ACC112 (cell line): ENCODE results near the gene DNAH8.
A peak's percentile ranks its signal among the peaks of the same experiment; 100 is the strongest.

Experiments
- H2AFZ ChIP-seq: fragments of 200-600 bp; sonication (generic); one replicate; pipeline ENCODE4 v1.6.0; 2017; ENCODE audit warnings: antibody characterized with exemption, low read length; ENCODE audit not compliant: unreplicated experiment
- H3K27ac ChIP-seq: fragments of 200-600 bp; sonication (generic); 2 replicates; pipeline ENCODE4 v1.5.1; 2014; ENCODE audit warnings: low read depth, mild to moderate bottlenecking, antibody characterized with exemption, low read length, moderate library complexity
- H3K27me3 ChIP-seq: fragments of 200-600 bp; sonication (generic); 2 replicates; pipeline ENCODE4 v1.6.1; 2014; ENCODE audit warnings: mild to moderate bottlenecking, antibody characterized with exemption, low read length, moderate library complexity, mixed read lengths; ENCODE audit not compliant: insufficient read depth
- H3K36me3 ChIP-seq: fragments of 200-600 bp; sonication (generic); 2 replicates; pipeline ENCODE4 v1.6.1; 2016; ENCODE audit warnings: mild to moderate bottlenecking, antibody characterized with exemption, low read length, moderate library complexity, mixed read lengths; ENCODE audit not compliant: insufficient read depth
- H3K4me1 ChIP-seq: fragments of 200-600 bp; sonication (generic); one replicate; pipeline ENCODE4 v1.6.1; 2016; ENCODE audit warnings: low read length, mixed read lengths; ENCODE audit not compliant: insufficient read depth, unreplicated experiment, control insufficient read depth
- H3K4me3 ChIP-seq: fragments of 200-600 bp; sonication (generic); 2 replicates; pipeline ENCODE4 v1.5.1; 2014; ENCODE audit warnings: mild to moderate bottlenecking, low read depth, low read length
- H3K79me2 ChIP-seq: fragments of 200-600 bp; sonication (generic); one replicate; pipeline ENCODE4 v1.6.0; 2016; ENCODE audit warnings: low read length; ENCODE audit not compliant: control insufficient read depth, unreplicated experiment, insufficient read depth

The DNAH8 gene

GRCh38 chr6:38701551-38701950, 13.6 kb upstream of the DNAH8 start:
- peaks cover 57% of the 10 kb centered on the region for H3K79me2 ChIP-seq
- peaks cover 20% of the 10 kb centered on the region for H3K36me3 ChIP-seq
- no peak overlapping the region for H2AFZ ChIP-seq
- H3K27ac ChIP-seq = no peak overlapping the region
- no peaks in the 10 kb centered on the region for H3K4me1 ChIP-seq
- H3K27me3 ChIP-seq = peaks cover 6% of the 10 kb centered on the region; the same call in 1 of the 2 replicates
- H3K4me3 ChIP-seq = peak overlapping the region; percentile 91

- peaks cover 46% of the 10 kb centered on the region for H3K79me2 ChIP-seq
- peaks cover 6% of the 10 kb centered on the region; the same call in 1 of the 2 replicates for H3K27me3 ChIP-seq
- peak within 1 kb of the TSS; percentile 92 for H2AFZ ChIP-seq
- H3K4me1 ChIP-seq = no peaks in the 10 kb centered on the region
- H3K4me3 ChIP-seq = peak within 1 kb of the TSS; percentile 91
- peak within 1 kb of the TSS; percentile 64 for H3K27ac ChIP-seq
- H3K36me3 ChIP-seq = peaks cover 16% of the 10 kb centered on the region
These were observed 12.3 kb upstream of the DNAH8 start, which contains the start of gene GLO1 for GRCh38 chr6:38702558-38703397. Gene GLO1 (minus strand): TSS chr6:38703145. CDS start chr6:38703054, 91 bp downstream.

- no peak overlapping the region for H2AFZ ChIP-seq
- no peaks in the 10 kb centered on the region for H3K4me1 ChIP-seq
- peaks cover 16% of the 10 kb centered on the region for H3K36me3 ChIP-seq
- no peak overlapping the region for H3K4me3 ChIP-seq
- peaks cover 6% of the 10 kb centered on the region; the same call in 1 of the 2 replicates for H3K27me3 ChIP-seq
- peaks cover 35% of the 10 kb centered on the region for H3K79me2 ChIP-seq
- H3K27ac ChIP-seq = no peak overlapping the region
These were observed 11.0 kb upstream of the DNAH8 start for GRCh38 chr6:38703949-38704590.

GRCh38 chr6:38705924-38706323, 9.2 kb upstream of the DNAH8 start:
- H3K4me1 ChIP-seq = no peaks in the 10 kb centered on the region
- peaks cover 7% of the 10 kb centered on the region; the same call in 1 of the 2 replicates for H3K36me3 ChIP-seq
- no peak overlapping the region for H3K27ac ChIP-seq
- H3K27me3 ChIP-seq = peaks cover 6% of the 10 kb centered on the region; the same call in 1 of the 2 replicates
- peaks cover 18% of the 10 kb centered on the region for H3K79me2 ChIP-seq
- H3K4me3 ChIP-seq = no peak overlapping the region
- H2AFZ ChIP-seq = no peak overlapping the region

- Histone ChIP-seq H3K4me3 (no peak overlapping the region), H3K27ac (no peak overlapping the region), H2AFZ (no peak overlapping the region), H3K36me3 (no peaks in the 10 kb centered on the region), H3K79me2 (no peaks in the 10 kb centered on the region), H3K4me1 (no peaks in the 10 kb centered on the region), H3K27me3 (peaks cover 6% of the 10 kb centered on the region; the same call in 1 of the 2 replicates)
These were observed 6.6 kb upstream of the DNAH8 start for GRCh38 chr6:38708496-38708895.

- no peak overlapping the region for H2AFZ ChIP-seq
- H3K27me3 ChIP-seq = peaks cover 7% of the 10 kb centered on the region
- peaks cover 4% of the 10 kb centered on the region for H3K4me1 ChIP-seq
- H3K27ac ChIP-seq = no peak overlapping the region
- no peaks in the 10 kb centered on the region for H3K36me3 ChIP-seq
- H3K4me3 ChIP-seq = no peak overlapping the region
- no peaks in the 10 kb centered on the region for H3K79me2 ChIP-seq
These were observed 1.3 kb upstream of the DNAH8 start for GRCh38 chr6:38713812-38714211.

GRCh38 chr6:38714239-38715015, 684 bp upstream of the DNAH8 start:
- peak overlapping the region; percentile 71 for H3K4me3 ChIP-seq
- H3K36me3 ChIP-seq = no peaks in the 10 kb centered on the region
- peak overlapping the region; percentile 23 for H2AFZ ChIP-seq

GRCh38 chr6:38716825-38717224, 1.7 kb downstream of the DNAH8 start:
- peaks cover 4% of the 10 kb centered on the region for H3K4me1 ChIP-seq
- H2AFZ ChIP-seq = no peak overlapping the region
- H3K79me2 ChIP-seq = no peaks in the 10 kb centered on the region

More at GRCh38 chr6:38714239-38715015, 684 bp upstream of the DNAH8 start:
- Histone ChIP-seq H3K27ac (no peak overlapping the region), H3K79me2 (no peaks in the 10 kb centered on the region), H3K4me1 (peaks cover 4% of the 10 kb centered on the region), H3K27me3 (peaks cover 13% of the 10 kb centered on the region)

GRCh38 chr6:38719358-38719757, 4.2 kb downstream of the DNAH8 start:
- Histone ChIP-seq H3K27me3 (peaks cover 20% of the 10 kb centered on the region), H3K4me3 (no peak overlapping the region), H3K27ac (no peak overlapping the region), H2AFZ (no peak overlapping the region), H3K4me1 (peaks cover 1% of the 10 kb centered on the region), H3K79me2 (no peaks in the 10 kb centered on the region), H3K36me3 (no peaks in the 10 kb centered on the region)

More at GRCh38 chr6:38716825-38717224, 1.7 kb downstream of the DNAH8 start:
- Histone ChIP-seq H3K27me3 (peaks cover 20% of the 10 kb centered on the region), H3K4me3 (no peak overlapping the region), H3K36me3 (no peaks in the 10 kb centered on the region), H3K27ac (no peak overlapping the region)

- no peaks in the 10 kb centered on the region for H3K79me2 ChIP-seq
- peaks cover 20% of the 10 kb centered on the region for H3K27me3 ChIP-seq
- no peaks in the 10 kb centered on the region for H3K36me3 ChIP-seq
- H2AFZ ChIP-seq = no peak overlapping the region
- H3K4me3 ChIP-seq = no peak overlapping the region
- no peak overlapping the region for H3K27ac ChIP-seq
- no peaks in the 10 kb centered on the region for H3K4me1 ChIP-seq
These were observed 5.2 kb downstream of the DNAH8 start for GRCh38 chr6:38720295-38720694.
